ENCODE data around the gene ANKRD40CL.
"Not testable (repeated sequence)": the region's sequence is repeated elsewhere in the genome, so short reads cannot be mapped to it uniquely, and the experiment has no call there.

ANKRD40CL gene

DNA sequence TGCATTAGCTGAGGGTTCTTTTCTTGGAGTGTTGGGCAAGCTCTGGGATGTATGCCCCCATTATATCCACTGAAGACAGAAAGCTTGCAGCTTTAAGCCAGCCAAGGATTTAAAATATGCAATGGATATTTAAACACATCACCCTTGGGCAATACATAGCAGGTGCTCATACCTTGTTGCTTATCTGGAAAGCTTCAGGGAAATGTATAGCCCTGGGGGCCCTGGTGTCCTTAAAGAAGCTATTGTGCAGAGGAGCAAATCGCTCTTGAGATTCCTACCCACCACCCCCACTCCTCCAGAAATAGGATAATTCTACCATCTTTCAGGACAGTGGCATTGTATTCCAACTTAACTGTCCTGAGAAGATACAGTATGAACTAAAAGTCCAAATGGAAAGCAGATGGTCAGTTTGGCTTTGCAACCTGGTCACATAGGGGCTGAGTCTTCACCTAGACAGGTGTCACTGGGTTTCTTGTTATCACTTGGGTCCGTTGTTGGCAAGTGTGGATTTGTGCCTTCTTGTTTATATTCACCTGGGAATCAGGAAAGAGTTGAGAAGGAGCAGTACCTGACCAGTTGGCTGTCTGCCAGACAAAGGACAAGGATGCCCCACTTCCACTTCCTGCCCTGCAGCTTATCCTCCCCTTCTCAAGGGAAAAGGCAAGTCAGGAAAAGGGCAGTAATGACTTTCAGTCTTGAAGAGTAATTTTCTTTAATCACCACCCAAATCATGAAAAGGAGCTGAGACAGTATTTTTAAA, 3.4 kb downstream of the ANKRD40CL start:
- DNase-seq (ENCODE audit: low spot score): no peak
- FAIRE-seq: no peak

DNA sequence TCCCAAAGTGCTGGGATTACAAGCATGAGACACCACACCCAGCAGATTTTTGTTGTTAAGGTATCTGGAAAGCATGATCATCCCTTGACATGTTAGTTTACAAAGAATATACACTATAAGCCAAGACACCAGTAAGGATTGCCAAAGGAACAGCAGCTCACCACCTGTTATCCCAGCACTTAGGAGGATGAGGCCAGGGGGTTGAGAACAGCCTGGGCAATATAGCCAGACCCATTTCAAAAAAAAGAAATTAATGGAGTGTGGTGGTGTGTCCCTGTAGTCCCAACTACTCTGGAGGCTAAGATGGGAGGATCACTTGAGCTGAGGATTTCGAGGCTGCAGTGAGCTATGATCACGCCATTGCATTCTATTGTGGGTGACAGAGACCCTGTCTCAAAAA, 5.1 kb downstream of the ANKRD40CL start:
- DNase-seq (ENCODE audit: low spot score) (no peak), FAIRE-seq (no peak)

DNA sequence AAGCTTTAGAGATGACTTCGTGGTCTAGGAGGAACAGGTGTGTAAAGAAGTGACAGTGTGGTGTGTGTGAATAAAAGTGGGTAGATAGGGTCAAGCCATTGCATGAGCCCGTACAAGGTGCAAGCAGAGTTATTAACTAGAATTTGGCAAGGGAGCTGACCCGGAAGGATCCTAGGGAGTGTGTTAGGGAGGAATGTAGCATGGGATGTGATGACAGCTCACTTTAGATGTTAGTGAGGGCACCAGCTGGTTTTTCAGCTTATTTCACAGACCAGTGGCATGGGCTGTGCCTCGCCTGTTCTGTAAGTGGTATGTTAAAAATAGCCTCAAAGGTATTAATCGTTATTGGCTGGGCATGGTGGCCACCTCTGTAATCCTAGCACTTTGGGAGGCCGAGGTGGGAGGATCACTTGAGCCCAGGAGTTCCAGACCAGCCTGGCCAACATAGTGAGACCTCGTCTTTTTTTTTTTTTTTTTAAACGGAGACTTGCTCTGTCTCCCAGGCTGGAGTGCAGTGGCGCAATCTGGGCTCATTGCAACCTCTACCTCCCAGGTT, 8.3 kb downstream of the ANKRD40CL start:
- DNase-seq (ENCODE audit: low spot score) (no peak), FAIRE-seq (no peak)

DNA sequence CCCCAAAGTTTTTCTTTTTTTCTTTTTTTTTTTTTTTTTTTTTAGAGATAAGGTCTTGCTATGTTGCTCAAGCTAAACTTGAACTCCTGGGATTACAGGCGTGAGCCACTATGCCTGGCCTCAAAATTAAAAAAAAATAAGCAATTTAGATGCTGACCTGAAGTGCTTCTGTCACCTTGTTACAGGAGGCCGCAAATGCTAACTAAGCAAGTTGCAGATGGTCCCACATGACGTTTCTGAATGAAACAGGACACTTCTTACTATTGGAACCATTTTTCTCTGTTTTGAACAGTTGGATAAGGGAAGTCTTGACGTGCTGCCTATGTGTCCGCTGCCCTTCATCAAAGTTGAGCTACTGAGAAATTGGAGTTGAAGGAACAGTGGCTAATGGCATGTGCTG, 8.8 kb downstream of the ANKRD40CL start:
- FAIRE-seq: no peak
- DNase-seq (ENCODE audit: low spot score): no peak

DNA sequence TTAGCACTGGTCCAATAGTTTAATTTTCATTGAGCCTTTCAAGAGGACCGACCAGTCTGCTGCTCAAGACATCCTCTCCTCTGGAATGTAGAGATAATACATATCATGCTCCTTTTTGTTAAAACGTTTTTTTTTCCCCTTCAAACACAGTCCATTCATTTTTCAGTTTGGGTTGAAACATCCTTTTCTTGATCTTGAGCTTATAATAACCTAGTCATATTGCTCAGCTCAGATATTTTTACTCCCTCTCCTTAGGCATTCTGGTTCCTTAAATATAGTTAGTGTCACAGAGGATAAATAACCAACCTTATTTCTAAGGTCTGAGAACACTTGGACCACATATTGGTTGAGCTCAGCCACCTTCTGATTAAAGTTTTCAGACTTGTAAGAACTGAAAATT, 12.8 kb downstream of the ANKRD40CL start:
- DNase-seq (ENCODE audit: low spot score): no peak
- no peak for FAIRE-seq

DNA sequence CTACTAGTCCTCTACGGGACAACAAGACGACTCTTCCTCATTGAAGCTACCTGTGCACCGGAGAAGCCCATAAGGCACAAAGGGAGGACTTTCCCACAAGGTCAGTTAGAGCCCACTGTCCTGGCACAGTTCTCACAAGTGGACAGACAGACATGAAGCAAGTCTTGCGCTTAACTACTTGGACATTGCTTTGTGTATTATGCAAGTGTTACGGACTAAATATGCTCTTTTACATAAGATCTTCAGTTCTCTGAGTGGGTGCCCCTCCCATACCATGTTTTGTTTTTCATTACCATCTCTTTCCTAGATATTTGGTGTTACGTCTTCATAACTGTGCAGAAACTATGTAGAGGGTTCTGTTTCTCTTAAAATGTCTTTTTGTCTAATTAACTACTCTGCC, 18.1 kb downstream of the ANKRD40CL start:
- FAIRE-seq (no peak), DNase-seq (ENCODE audit: low spot score) (no peak)

DNA sequence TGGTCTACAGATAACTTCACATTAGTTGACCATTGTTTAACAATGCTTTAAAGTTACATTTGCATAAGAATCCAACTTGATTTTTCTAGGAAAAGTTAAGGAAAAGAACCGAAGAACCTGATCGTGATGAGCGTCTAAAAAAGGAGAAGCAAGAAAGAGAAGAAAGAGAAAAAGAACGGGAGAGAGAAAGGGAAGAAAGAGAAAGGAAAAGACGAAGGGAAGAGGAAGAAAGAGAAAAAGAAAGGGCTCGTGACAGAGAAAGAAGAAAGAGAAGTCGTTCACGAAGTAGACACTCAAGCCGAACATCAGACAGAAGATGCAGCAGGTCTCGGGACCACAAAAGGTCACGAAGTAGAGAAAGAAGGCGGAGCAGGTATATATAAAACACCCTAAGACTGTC, 21.7 kb downstream of the ANKRD40CL start:
- DNase-seq (ENCODE audit: low spot score) (no peak), FAIRE-seq (no peak)

DNA sequence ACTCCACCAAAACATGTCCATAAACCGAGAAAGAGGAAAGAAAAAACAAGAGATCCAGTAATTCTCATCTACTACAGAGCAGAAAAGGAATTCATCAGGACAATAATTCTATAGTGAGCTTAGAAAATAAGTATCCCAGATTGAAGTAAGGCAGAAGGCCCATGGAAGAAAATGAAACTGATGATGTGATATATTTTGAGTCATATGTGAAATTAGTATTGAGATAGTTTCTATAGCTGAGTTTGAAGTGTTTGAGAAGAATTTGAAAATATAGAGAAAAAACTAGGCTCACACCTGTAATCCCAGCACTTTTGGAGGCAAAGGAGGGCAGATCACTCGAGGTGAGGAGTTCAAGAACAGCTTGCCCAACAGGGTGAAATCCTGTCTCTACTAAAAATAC, 28.2 kb downstream of the ANKRD40CL start:
- FAIRE-seq: no peak
- DNase-seq (ENCODE audit: low spot score): no peak

DNA sequence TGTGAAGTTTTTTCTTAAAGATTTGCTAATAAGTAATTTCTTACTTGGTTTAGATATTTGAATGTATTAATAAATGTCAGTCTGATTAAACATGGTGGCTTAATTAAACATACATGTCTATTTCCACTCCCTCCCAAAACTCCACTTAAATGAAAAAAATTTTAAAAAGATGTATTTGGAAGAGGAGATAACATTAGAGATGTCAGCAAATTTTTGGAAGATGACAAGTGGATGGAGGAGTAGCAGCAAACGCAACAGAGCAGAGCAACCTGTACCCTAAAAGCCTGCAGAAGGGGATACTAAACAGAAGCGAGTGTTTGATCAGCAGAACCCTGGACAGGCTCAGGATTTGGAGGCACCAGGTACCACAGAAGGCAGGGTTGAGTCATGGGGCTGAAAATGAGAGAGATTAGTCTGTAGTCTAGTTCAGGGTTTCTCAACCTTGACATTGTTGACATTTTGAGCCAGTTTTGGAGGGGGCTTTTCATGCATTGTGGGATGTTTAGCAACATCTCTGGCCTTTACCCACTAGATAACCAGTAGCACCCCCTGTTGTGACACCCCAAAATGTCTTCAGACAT, 30.1 kb downstream of the ANKRD40CL start:
- DNase-seq (ENCODE audit: low spot score) (no peak), FAIRE-seq (no peak)

DNA sequence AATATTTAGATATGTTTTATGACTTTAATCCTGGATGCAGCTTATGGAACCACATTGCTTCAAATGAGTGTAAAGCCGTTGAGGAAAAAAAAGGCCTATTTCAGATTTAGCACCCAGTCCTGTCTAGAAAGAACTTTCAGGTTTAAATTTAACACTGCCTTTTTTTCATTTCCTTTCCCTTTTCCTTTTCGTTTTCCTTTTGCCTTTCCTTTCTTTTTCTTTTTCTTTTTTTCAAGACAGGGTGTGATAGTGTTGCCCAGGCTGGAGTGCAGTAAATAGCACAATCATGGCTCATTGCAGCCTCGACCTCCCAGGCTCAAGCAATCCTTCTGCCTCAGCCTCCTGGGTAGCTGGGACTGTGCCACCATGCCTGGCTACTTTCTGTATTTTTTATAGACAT, 32.0 kb downstream of the ANKRD40CL start:
- FAIRE-seq (no peak), DNase-seq (ENCODE audit: low spot score) (no peak)

DNA sequence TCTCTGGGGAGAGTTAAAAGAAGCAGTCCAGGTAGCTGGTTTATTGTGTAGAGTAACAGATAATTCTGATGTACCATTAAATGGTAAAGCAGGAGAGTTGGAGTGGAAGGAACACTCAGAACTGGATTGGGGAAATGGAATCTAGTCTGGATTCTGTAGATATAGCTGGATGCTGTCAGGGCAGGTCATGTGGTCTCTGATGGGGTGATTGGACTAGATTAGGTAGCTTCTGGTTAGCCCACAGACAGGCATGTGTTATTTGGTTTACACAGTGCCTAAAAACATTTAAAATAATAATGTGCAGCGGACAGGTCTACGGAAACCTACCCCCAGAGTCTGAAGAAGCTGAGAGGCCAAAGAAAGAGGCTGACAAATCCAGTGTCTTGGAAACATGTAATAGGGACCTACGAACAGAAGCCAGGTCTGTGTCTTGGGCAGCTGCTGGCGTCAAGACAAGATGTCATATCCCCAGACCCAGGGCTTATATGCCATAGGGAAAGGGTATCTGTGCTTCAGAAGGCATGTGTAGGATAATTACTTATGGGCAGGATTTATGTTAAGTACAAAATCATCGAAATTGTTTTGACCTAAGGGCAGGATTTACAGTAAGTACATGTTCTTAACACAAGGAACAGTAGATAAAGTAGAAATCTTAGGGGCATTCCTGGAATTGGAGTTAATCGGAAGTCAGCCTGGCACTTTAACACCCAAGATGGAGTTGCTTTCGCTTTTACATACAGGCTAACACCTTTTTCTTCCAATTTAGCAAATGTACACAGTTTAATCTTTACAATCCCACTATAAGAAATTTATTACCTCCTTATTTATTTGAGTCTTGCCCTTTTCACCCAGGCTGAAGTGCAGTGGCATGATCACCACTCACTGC, 35.5 kb downstream of the ANKRD40CL start:
- FAIRE-seq: no peak
- no peak for DNase-seq (ENCODE audit: low spot score)

DNA sequence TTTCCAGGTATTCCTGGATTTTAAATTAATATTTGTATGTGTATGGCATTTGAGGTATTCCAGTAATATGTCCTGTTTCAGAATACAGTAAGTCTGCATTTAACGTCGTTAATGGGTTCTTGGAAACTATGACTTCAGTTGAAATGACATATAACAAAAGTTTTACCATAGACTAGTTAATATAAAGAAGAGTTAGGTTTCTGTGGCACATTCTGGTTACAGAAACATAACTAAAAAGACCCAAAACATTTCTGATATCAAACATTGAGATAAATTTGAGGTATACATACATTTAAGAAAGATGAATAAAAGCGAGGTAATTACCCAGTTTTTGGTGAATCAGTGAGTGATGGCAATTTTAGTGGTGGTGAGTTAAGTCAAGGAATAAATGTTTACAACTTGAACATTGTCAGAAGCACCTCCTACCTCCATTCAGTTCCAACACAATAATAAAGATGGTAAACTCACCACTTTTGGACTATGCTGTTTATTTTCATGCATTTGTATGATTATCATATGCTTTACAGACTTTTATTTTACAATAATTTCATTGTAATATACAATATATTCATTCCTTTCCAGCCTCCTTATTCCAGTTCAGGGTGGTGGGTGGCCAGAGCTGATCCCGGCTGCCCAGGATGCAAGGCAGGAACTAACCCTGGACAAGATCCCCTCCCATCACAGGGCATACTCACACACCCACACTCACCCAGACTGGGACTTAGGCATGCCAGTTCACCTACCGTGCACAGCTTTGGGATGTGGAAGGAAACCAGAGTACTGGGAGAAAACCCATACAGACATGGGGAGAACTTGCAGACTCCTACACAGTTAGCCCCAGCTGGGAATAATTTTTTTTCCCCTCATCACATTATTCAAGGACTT, 38.2 kb downstream of the ANKRD40CL start:
- no peak for DNase-seq (ENCODE audit: low spot score)
- FAIRE-seq: no peak

DNA sequence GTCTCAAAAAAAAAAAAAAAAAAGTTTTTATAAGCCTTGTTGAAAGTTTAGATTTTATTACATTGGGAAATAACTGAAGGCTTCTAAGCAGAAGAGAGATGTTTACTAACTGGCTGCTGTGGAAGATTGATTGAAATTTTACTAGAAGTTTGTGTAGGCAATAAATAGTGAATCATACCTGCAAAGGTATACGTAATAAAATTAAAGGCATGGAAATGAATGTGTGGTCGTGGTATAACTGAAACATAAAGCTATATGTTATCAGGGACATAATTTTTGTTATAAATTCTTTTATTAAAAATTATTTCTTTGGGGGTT, 39.2 kb downstream of the ANKRD40CL start:
- FAIRE-seq (no peak), DNase-seq (ENCODE audit: low spot score) (no peak)

DNA sequence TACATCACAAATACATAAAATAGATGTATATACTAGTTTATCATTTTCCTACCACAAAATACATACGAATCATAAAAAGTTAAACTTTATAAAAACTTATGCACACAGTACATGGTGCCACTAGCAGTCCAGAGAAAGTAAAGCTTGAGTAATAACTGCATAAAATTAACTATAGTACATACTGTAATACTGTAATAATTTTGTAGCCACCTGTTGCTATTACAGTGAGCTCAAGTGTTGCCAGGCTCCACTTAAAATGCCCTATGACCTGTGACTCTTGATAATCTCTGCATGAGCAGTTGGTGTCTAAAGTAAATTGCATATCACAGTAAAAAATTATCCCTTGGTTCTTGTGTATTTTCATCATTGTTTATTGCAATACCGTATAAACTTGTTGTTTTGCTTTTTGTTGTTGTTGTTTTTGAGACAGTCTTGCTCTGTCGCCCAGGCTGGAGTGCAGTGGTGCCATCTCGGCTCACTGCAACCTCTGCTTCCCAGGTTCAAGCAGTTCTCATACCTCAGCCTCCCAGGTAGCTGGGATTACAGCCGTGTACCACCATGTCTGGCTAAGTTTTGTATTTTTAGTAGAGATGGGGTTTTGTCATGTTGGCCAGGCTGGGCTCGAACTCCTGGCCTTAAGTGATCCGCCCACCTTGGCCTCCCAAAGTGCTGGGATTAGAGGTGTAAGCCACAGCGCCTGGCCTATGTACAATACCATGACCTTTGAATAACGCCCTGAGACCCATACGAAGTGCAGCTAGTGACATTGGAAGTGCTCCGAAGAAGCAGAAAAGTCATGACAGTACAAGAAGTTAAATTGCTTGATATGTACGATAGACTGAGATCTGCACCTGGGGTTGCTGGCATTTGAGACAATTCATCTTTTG, 41.3 kb downstream of the ANKRD40CL start:
- FAIRE-seq (no peak), DNase-seq (ENCODE audit: low spot score) (no peak)

DNA sequence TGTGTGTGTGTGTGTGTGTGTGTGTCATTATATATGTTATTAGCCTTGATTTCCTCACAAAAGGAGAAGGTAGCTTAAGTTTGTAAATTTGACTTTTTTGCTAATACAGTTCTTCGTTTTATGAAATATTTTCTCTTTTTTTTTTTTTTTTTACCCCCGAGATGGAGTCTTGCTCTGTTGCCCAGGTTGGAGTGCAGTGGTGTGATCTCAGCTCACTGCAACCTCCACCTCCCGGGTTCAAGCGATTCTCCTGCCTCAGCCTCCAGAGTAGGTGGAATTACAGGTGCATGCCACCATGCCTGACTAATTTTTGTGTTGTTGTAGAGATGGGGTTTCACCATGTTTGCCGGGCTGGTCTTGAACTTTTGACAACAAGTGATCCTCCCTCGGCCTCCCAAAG, 42.7 kb downstream of the ANKRD40CL start:
- not testable (repeated sequence) for DNase-seq (ENCODE audit: low spot score); FAIRE-seq

DNA sequence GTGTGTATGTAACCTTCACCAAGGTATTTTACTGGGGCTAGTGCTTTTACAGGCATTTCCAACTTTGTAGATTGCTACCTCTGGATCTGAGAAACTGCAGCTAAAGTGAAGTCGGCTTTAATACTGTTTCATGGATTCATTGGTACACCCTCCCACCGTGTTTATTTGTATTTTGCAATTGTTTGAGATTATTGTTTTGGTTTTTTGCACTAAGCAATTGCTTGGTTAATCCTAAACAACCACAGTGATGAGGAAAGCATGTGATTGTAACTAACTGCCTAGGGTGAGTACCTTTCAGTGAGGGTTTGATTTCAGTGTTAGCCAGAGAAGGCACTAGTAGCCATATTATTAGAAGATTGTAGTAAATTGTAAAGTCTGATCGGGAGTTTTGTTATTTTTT, 44.6 kb downstream of the ANKRD40CL start:
- FAIRE-seq (no peak), DNase-seq (ENCODE audit: low spot score) (no peak)

DNA sequence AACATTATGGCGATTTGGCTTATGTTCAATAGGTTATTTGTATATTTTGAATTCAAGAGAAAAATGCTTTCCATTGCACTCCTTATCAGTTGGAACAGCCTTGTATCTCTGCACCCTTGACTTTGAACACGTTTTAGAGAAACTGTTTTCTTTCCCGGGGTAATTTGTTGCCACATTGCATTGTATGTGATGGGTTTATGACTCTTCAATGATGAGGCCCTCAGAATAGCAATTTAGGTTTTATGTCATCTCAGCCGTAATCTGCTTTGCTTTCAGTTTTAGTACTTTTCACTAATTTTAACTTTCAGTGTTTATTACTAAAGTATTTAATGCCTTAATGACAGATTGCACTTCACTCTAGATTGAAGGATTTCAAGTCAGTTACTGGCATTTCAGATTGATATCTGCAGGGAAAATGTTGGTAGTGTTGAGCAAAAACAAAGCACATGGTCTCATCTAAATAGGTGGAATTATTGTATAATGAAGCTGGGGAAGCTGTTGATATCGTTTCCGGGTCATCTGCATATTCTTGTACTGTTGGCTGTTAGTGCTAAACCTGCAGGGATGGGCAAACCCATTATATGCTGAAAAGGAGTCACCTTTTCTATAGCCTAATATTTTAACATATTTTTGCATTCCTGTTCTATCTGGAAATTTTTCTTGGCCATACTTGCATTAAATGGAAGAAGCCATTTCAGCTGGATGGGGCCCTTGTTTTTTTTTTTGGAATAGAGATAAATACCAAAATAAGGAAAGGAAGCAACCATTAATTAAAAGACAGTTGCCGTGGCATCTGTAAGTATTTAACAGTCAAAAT, 45.9 kb downstream of the ANKRD40CL start:
- no peak for FAIRE-seq
- DNase-seq (ENCODE audit: low spot score): no peak

DNA sequence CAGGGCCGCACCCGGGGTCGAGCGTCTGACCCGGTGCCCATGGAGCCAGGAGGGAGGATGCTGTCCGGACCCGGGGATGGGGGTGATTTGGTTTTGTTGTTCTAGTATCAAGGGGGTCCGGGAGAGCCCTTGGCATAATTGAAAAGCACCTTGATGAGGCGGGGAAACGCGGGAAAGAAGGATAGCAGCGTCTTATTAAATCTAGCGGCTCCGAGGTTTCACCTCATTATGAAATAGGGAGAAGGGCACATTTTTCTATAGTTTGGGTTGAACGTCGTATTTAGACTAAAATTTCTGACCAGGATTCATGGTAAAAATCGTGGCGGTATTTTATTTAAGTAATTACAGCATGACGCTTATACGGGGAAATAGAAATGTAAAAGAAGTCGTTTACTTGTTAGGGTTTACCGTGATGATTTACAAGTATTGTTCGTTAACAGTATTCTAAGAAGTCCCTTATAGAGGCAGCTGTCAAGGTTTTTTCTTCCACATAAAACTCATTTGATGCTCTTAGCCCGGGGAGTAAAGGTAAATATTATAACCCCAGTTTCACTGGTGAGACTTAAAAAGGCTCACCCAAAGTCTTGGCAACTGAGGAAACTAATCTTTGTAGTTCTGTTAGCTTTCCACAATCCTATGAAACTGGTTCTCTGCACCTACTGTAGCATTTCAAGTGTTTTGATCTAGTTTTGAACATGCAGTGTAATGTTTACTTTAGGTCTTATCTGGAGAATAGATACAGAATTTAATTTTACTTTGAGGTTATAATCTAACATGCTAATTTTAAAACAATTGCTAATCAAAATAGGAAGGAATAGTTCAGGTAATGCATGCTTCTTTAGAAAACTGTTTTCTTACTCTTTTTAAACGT, 47.2 kb downstream of the ANKRD40CL start:
- FAIRE-seq (no peak), DNase-seq (ENCODE audit: low spot score) (no peak)

Data from RCC 7860 (cell line).